Neural cell (in vitro differentiated cells): ENCODE results near the gene AFF3. TPM values are rescaled to one million over a fixed set of nuclear protein-coding genes. Genes with fewer than 3 reads are reported as not detected.

Experiments used
- H2AFZ ChIP-seq: fragments of 200-600, 300-800 bp; sonication (generic), shearing (Covaris generic); 2 replicates; pipeline ENCODE4 v1.6.0; 2014; ENCODE audit warnings: low read depth, mild to moderate bottlenecking, antibody characterized with exemption, low read length, moderate library complexity
- H3F3A ChIP-seq: fragments of 200-600 bp; shearing (Covaris generic); 2 replicates; pipeline ENCODE4 v1.6.1; 2016; ENCODE audit warnings: mild to moderate bottlenecking, moderate library complexity, mixed read lengths, antibody characterized with exemption, low read length; ENCODE audit not compliant: insufficient read depth, poor library complexity, severe bottlenecking
- H3K27ac ChIP-seq: fragments of 200-600, 300-800 bp; sonication (generic), shearing (Covaris generic); 2 replicates; pipeline ENCODE4 v1.5.1; 2014; ENCODE audit warnings: mild to moderate bottlenecking, low read length, moderate library complexity
- H3K27me3 ChIP-seq: fragments of 300-800, 200-600 bp; sonication (generic), shearing (Covaris generic); 2 replicates; pipeline ENCODE4 v1.6.0; 2014; ENCODE audit warnings: mild to moderate bottlenecking, low read depth, low read length, moderate library complexity; ENCODE audit not compliant: insufficient read depth
- H3K36me3 ChIP-seq: fragments of 300-800, 200-600 bp; sonication (generic), shearing (Covaris generic); 2 replicates; pipeline ENCODE4 v1.5.1; 2014; ENCODE audit warnings: mild to moderate bottlenecking, antibody characterized with exemption, low read length, moderate library complexity; ENCODE audit not compliant: insufficient read depth
- H3K4me2 ChIP-seq: fragments of 300-800, 200-600 bp; sonication (generic), shearing (Covaris generic); 2 replicates; pipeline ENCODE4 v1.6.0; 2014; ENCODE audit warnings: mild to moderate bottlenecking, low read length
- H3K4me3 ChIP-seq: fragments of 300-800, 200-600 bp; sonication (generic), shearing (Covaris generic); 2 replicates; pipeline ENCODE4 v1.5.1; 2014; ENCODE audit warnings: mild to moderate bottlenecking, low read length, moderate library complexity
- H3K79me2 ChIP-seq: fragments of 200-600 bp; shearing (Covaris generic); replicated peaks from 2 replicates; pipeline ENCODE4 v1.6.0; 2014; ENCODE audit warnings: mild to moderate bottlenecking, low read length, moderate library complexity; ENCODE audit not compliant: insufficient read depth
- H3K9ac ChIP-seq: fragments of 300-800, 200-600 bp; sonication (generic), shearing (Covaris generic); 2 replicates; pipeline ENCODE4 v1.6.1; 2016; ENCODE audit warnings: mild to moderate bottlenecking, low read length, mixed read lengths
- H3K9me2 ChIP-seq: fragments of 200-600 bp; shearing (Covaris generic); 2 replicates; pipeline ENCODE4 v1.6.1; 2016; ENCODE audit warnings: mild to moderate bottlenecking, low read length, mixed read lengths; ENCODE audit not compliant: insufficient read depth
- H3K9me3 ChIP-seq: fragments of 200-600, 300-800 bp; sonication (generic), shearing (Covaris generic); 2 replicates; pipeline ENCODE4 v1.6.1; 2016; ENCODE audit warnings: mild to moderate bottlenecking, mixed run types, low read length, moderate library complexity, mixed read lengths
- H4K20me1 ChIP-seq: fragments of 200-600 bp; shearing (Covaris generic); 2 replicates; pipeline ENCODE4 v1.6.1; 2016; ENCODE audit warnings: mild to moderate bottlenecking, mixed run types; ENCODE audit not compliant: insufficient read depth
- EP300 ChIP-seq: fragments of 450-650 bp; conservative IDR thresholded peaks from 2 replicates; pipeline ENCODE4 v1.6.1; 2014; ENCODE audit warnings: antibody characterized with exemption, mild to moderate bottlenecking, moderate library complexity; ENCODE audit not compliant: poor library complexity, severe bottlenecking
- EZH2 ChIP-seq: fragments of 200-600, 300-800 bp; shearing (Covaris generic), sonication (generic); IDR thresholded peaks from 2 replicates; pipeline ENCODE4 v1.6.1; 2014; ENCODE audit warnings: antibody characterized with exemption, low read length, borderline replicate concordance, mild to moderate bottlenecking; ENCODE audit not compliant: insufficient read depth, poor library complexity, severe bottlenecking
- MXI1 ChIP-seq: fragments of 450-650 bp; conservative IDR thresholded peaks from 2 replicates; pipeline ENCODE4 v1.6.1; 2014; ENCODE audit warnings: antibody characterized with exemption, mild to moderate bottlenecking; ENCODE audit not compliant: poor library complexity, severe bottlenecking
- POLR2AphosphoS5 ChIP-seq: IDR thresholded peaks from 2 replicates; pipeline ENCODE4 v1.6.1; 2012
- RAD21 ChIP-seq: fragments of 450-650 bp; conservative IDR thresholded peaks from 2 replicates; pipeline ENCODE4 v1.6.1; 2014; ENCODE audit warnings: antibody characterized with exemption, mild to moderate bottlenecking, moderate library complexity
- SMC3 ChIP-seq: fragments of 450-650 bp; conservative IDR thresholded peaks from 2 replicates; pipeline ENCODE4 v1.6.1; 2014; ENCODE audit warnings: antibody characterized with exemption, mild to moderate bottlenecking, moderate library complexity; ENCODE audit not compliant: poor library complexity
- TAF1 ChIP-seq: IDR thresholded peaks from 2 replicates; pipeline ENCODE4 v1.6.1; 2012; ENCODE audit warnings: low read depth
- polyA plus RNA-seq: library from polyadenylated mRNA; depleted of rRNA; stranded (reverse); fragments of >200 nt; gene quantifications from 2 replicates; pipeline ENCODE4 v1.2.3, GENCODE V29; 2014
- TF ChIP-seq, protein P1 (sequence below): IDR thresholded peaks from 2 replicates; pipeline ENCODE4 v1.6.1; 2012; ENCODE audit warnings: borderline replicate concordance
- TF ChIP-seq, protein P2 (sequence below): fragments of 450-650 bp; IDR thresholded peaks from 2 replicates; pipeline ENCODE4 v1.5.1; 2014; ENCODE audit warnings: antibody characterized with exemption, mild to moderate bottlenecking, moderate library complexity; ENCODE audit not compliant: poor library complexity, severe bottlenecking

Gene AFF3
- polyA plus RNA-seq, 1 donor from 2014 or later, result 5.1 TPM

DNA sequence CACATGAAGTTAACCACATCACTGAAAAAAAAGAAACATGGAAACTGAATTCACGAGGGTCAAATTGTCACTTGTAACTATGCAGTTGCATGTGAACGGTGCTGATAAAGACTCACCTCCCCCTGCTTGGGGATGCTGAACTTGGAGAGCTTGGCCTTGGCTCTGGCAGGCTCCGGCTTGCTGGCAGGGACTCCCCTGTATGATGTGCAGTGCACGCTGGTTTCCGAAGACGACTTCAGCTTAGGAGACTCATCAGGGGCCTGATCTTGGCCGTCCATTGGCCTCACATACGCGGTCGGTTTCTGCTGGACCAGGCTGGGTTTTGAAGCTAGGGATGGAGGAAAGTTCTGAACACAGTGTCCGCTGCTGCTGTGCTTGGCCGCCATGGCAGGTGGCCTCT is 135.9 kb downstream of the AFF3 start:
- peaks cover 6% of the 10 kb centered on the region for H3K36me3 ChIP-seq
- H2AFZ ChIP-seq, result no peak overlapping the region
- no peak for TF ChIP-seq POLR2AphosphoS5
- no peak for TF ChIP-seq MXI1
- no peak for TF ChIP-seq SMC3
- TF ChIP-seq, protein P1, sequence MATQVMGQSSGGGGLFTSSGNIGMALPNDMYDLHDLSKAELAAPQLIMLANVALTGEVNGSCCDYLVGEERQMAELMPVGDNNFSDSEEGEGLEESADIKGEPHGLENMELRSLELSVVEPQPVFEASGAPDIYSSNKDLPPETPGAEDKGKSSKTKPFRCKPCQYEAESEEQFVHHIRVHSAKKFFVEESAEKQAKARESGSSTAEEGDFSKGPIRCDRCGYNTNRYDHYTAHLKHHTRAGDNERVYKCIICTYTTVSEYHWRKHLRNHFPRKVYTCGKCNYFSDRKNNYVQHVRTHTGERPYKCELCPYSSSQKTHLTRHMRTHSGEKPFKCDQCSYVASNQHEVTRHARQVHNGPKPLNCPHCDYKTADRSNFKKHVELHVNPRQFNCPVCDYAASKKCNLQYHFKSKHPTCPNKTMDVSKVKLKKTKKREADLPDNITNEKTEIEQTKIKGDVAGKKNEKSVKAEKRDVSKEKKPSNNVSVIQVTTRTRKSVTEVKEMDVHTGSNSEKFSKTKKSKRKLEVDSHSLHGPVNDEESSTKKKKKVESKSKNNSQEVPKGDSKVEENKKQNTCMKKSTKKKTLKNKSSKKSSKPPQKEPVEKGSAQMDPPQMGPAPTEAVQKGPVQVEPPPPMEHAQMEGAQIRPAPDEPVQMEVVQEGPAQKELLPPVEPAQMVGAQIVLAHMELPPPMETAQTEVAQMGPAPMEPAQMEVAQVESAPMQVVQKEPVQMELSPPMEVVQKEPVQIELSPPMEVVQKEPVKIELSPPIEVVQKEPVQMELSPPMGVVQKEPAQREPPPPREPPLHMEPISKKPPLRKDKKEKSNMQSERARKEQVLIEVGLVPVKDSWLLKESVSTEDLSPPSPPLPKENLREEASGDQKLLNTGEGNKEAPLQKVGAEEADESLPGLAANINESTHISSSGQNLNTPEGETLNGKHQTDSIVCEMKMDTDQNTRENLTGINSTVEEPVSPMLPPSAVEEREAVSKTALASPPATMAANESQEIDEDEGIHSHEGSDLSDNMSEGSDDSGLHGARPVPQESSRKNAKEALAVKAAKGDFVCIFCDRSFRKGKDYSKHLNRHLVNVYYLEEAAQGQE, result no peak
- TF ChIP-seq RAD21, result no peak
- TF ChIP-seq EP300, result no peak
- TF ChIP-seq EZH2, result no peak
- TF ChIP-seq, protein P2, sequence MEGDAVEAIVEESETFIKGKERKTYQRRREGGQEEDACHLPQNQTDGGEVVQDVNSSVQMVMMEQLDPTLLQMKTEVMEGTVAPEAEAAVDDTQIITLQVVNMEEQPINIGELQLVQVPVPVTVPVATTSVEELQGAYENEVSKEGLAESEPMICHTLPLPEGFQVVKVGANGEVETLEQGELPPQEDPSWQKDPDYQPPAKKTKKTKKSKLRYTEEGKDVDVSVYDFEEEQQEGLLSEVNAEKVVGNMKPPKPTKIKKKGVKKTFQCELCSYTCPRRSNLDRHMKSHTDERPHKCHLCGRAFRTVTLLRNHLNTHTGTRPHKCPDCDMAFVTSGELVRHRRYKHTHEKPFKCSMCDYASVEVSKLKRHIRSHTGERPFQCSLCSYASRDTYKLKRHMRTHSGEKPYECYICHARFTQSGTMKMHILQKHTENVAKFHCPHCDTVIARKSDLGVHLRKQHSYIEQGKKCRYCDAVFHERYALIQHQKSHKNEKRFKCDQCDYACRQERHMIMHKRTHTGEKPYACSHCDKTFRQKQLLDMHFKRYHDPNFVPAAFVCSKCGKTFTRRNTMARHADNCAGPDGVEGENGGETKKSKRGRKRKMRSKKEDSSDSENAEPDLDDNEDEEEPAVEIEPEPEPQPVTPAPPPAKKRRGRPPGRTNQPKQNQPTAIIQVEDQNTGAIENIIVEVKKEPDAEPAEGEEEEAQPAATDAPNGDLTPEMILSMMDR, result no peak
- no peak for TF ChIP-seq TAF1
- H3K9me3 ChIP-seq, result no peaks in the 10 kb centered on the region
- no peak overlapping the region for H3K4me2 ChIP-seq
- no peaks in the 10 kb centered on the region for H3F3A ChIP-seq
- no peaks in the 10 kb centered on the region for H4K20me1 ChIP-seq
- no peak overlapping the region for H3K9ac ChIP-seq
- H3K27me3 ChIP-seq, result no peaks in the 10 kb centered on the region
- no peak overlapping the region for H3K4me3 ChIP-seq
- H3K27ac ChIP-seq, result no peak overlapping the region
- H3K79me2 ChIP-seq, result no peaks in the 10 kb centered on the region
- no peaks in the 10 kb centered on the region for H3K9me2 ChIP-seq

DNA sequence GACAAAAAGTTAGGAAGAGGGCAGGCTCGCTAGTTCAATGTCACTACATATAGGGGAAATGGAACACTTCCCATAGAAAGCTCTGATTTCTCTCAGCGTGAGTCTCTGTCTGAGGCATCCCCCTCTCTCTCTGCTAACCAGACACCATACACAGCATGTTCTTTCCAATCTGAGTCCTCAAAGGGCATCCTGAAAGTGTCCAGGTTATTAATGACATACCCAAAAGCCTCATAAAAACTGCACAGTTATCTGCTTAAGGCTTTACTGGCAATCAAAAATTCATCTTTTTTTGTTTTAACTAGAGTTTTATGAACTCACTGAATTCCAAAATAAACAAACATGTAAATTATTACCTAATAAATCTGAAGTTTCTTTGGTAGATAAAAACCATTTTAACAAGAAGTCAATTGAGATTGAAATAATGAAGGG is 137.4 kb downstream of the AFF3 start:
- H4K20me1 ChIP-seq, result no peaks in the 10 kb centered on the region
- H3K36me3 ChIP-seq, result peaks cover 6% of the 10 kb centered on the region
- H3K79me2 ChIP-seq, result no peaks in the 10 kb centered on the region
- H3K9me3 ChIP-seq, result no peaks in the 10 kb centered on the region
- H3F3A ChIP-seq, result no peaks in the 10 kb centered on the region
- no peak overlapping the region for H3K9ac ChIP-seq
- no peak overlapping the region for H2AFZ ChIP-seq
- TF ChIP-seq RAD21 (no peak), POLR2AphosphoS5 (no peak), EZH2 (no peak)
- TF ChIP-seq, protein P1, result no peak
- TF ChIP-seq, protein P2, result no peak
- H3K27ac ChIP-seq, result no peak overlapping the region
- H3K9me2 ChIP-seq, result no peaks in the 10 kb centered on the region
- no peak overlapping the region for H3K4me2 ChIP-seq
- H3K4me3 ChIP-seq, result no peak overlapping the region
- no peaks in the 10 kb centered on the region for H3K27me3 ChIP-seq
